WTC11 (cell line): Measurements from ENCODE around the gene TST. TPM values are rescaled to one million over a fixed set of nuclear protein-coding genes. Genes with fewer than 3 reads are reported as not detected.
A peak's percentile ranks its signal among the peaks of the same experiment; 100 is the strongest.

Experiments
- ATAC-seq: fragments of 200-7000 bp; cut with Tn5 transposase; 2 replicates; pipeline ENCODE4 v1.10.0; 2021; ENCODE audit warnings: mild to moderate bottlenecking, moderate library complexity
- CTCF ChIA-PET: fragments of 300-600 bp; sonication (Branson Sonifier 250); formaldehyde crosslinking; loops from one replicate; lab custom pipeline; 2021; ENCODE audit warnings: antibody characterized with exemption; lab: Charles Lee
- POLR2A ChIA-PET: fragments of 350-600 bp; sonication (Branson Sonifier 250); formaldehyde crosslinking; loops from one replicate; lab custom pipeline; 2021; ENCODE audit warnings: antibody characterized with exemption; lab: Charles Lee
- DNase-seq: peaks from one replicate; pipeline ENCODE4 v3.0.0; 2021; ENCODE audit warnings: low spot score
- H3K27ac Mint-ChIP-seq: 2 replicates; pipeline ENCODE4 v1.8.0; 2021; ENCODE audit warnings: mixed read lengths
- H3K27me3 Mint-ChIP-seq: 2 replicates; pipeline ENCODE4 v1.8.0; 2021; ENCODE audit warnings: low read depth, mild to moderate bottlenecking, moderate library complexity, mixed read lengths
- H3K36me3 Mint-ChIP-seq: 2 replicates; pipeline ENCODE4 v1.8.0; 2021; ENCODE audit warnings: mixed read lengths
- H3K4me1 Mint-ChIP-seq: 2 replicates; pipeline ENCODE4 v1.8.0; 2022; ENCODE audit warnings: mixed read lengths
- H3K4me3 Mint-ChIP-seq: 2 replicates; pipeline ENCODE4 v1.8.0; 2021; ENCODE audit warnings: mild to moderate bottlenecking, moderate library complexity, mixed read lengths
- H3K9me3 Mint-ChIP-seq: 2 replicates; pipeline ENCODE4 v1.8.0; 2021; ENCODE audit warnings: mixed read lengths
- ARID4B ChIP-seq: sonication (generic); formaldehyde crosslinking; IDR thresholded peaks from 2 replicates; pipeline ENCODE4 v1.8.0; 2023; ENCODE audit warnings: missing genetic modification reagents, mild to moderate bottlenecking, borderline replicate concordance
- ATF3 ChIP-seq: sonication (generic); formaldehyde crosslinking; conservative IDR thresholded peaks from 2 replicates; pipeline ENCODE4 v1.8.1; 2022; ENCODE audit warnings: mild to moderate bottlenecking, missing genetic modification reagents
- CREB1 ChIP-seq: sonication (generic); formaldehyde crosslinking; IDR thresholded peaks from 2 replicates; pipeline ENCODE4 v1.8.0; 2023; ENCODE audit warnings: mild to moderate bottlenecking, missing genetic modification reagents
- CTCF ChIP-seq: fragments of 200-600 bp; IDR thresholded peaks from 2 replicates; pipeline ENCODE4 v1.8.0; 2022; ENCODE audit warnings: antibody characterized with exemption
- ELF4 ChIP-seq: sonication (generic); formaldehyde crosslinking; IDR thresholded peaks from 2 replicates; pipeline ENCODE4 v1.8.1; 2022; ENCODE audit warnings: low read depth, mild to moderate bottlenecking, moderate library complexity, missing genetic modification reagents
- FOXP4 ChIP-seq: sonication (generic); formaldehyde crosslinking; IDR thresholded peaks from 2 replicates; pipeline ENCODE4 v1.8.0; 2022; ENCODE audit warnings: mild to moderate bottlenecking, missing genetic modification reagents
- MAX ChIP-seq: sonication (generic); formaldehyde crosslinking; IDR thresholded peaks from 2 replicates; pipeline ENCODE4 v1.8.0; 2022; ENCODE audit warnings: mild to moderate bottlenecking, missing genetic modification reagents
- SMAD3 ChIP-seq: sonication (generic); formaldehyde crosslinking; IDR thresholded peaks from 2 replicates; pipeline ENCODE4 v1.8.0; 2022; ENCODE audit warnings: missing genetic modification reagents, mild to moderate bottlenecking, borderline replicate concordance
- SP1 ChIP-seq: sonication (generic); formaldehyde crosslinking; conservative IDR thresholded peaks from 2 replicates; pipeline ENCODE4 v1.8.1; 2022; ENCODE audit warnings: missing genetic modification reagents
- ZMAT4 ChIP-seq: fragments of 250-450 bp; sonication (Bioruptor Pico); IDR thresholded peaks from 2 replicates; pipeline ENCODE4 v1.9.0; 2021; ENCODE audit warnings: mild to moderate bottlenecking
- ZNF416 ChIP-seq: fragments of 250-450 bp; sonication (Bioruptor Pico); IDR thresholded peaks from 2 replicates; pipeline ENCODE4 v1.9.0; 2021; ENCODE audit warnings: mild to moderate bottlenecking, inconsistent platforms
- ZNF532 ChIP-seq: fragments of 250-450 bp; sonication (Bioruptor Pico); IDR thresholded peaks from 2 replicates; pipeline ENCODE4 v1.9.0; 2021; ENCODE audit warnings: mild to moderate bottlenecking, borderline replicate concordance
- ZNF671 ChIP-seq: fragments of 250-450 bp; sonication (Bioruptor Pico); IDR thresholded peaks from 2 replicates; pipeline ENCODE4 v1.8.0; 2021; ENCODE audit warnings: mild to moderate bottlenecking
- ZSCAN18 ChIP-seq: fragments of 250-450 bp; sonication (Bioruptor Pico); IDR thresholded peaks from 2 replicates; pipeline ENCODE4 v2.1.2; 2022; ENCODE audit warnings: mild to moderate bottlenecking, moderate library complexity
- total RNA-seq: library from RNA; stranded (reverse); gene quantifications from 3 replicates; pipeline ENCODE4 v1.2.3, GENCODE V29; 2021

The TST gene
- total RNA-seq, 1 experiment from 2014 or later = 24.4 TPM

GRCh38 chr22:36977947-36978660 is 41.1 kb downstream of the TST start (continued):
- TF ChIP-seq MAX (CRISPR knock-in tag) (no peak), ARID4B (CRISPR knock-in tag) (no peak)

- ChIA-PET POLR2A (interaction anchor here (0.6 to 1.7 kb wide), 2 partner anchors 121 to 429 kb away, joined by 3 to 4 read pairs; no protein-coding TSS in a partner anchor), CTCF (interaction anchor here (0.6 to 3.4 kb wide), 92 partner anchors 9 to 509 kb away, joined by 3 to 66 read pairs (median 5); partner anchors contain the start of genes CACNG2, IFT27, IL2RB and KCTD17)
- Mint-ChIP-seq H3K9me3 (no peaks in the 10 kb centered on the region), H3K36me3 (no peaks in the 10 kb centered on the region), H3K27ac (peak overlapping the region; percentile 87), H3K4me1 (peaks cover 13% of the 10 kb centered on the region), H3K4me3 (peak overlapping the region; percentile 77), H3K27me3 (peaks cover 15% of the 10 kb centered on the region)
- ATAC-seq (peak; percentile 96), DNase-seq (peak; percentile 93)
- TF ChIP-seq SP1 (CRISPR knock-in tag) = peak; percentile 38; the same call in 1 of the 2 replicates
- no peak for TF ChIP-seq ZNF671
- TF ChIP-seq ATF3 (CRISPR knock-in tag) = no peak
- TF ChIP-seq ZSCAN18 = 0 out of 2 replicates have a peak, but pooled peaks have one; percentile 65
- no peak for TF ChIP-seq SMAD3 (CRISPR knock-in tag)
- no peak for TF ChIP-seq ZMAT4
- peak; percentile 43; the same call in 1 of the 2 replicates for TF ChIP-seq CTCF
- no peak for TF ChIP-seq ZNF416 (CRISPR knock-in tag)
- TF ChIP-seq CREB1 (CRISPR knock-in tag) = no peak
- no peak for TF ChIP-seq ELF4 (CRISPR knock-in tag)
- TF ChIP-seq FOXP4 (CRISPR knock-in tag) = 0 out of 2 replicates have a peak, but pooled peaks have one; percentile 53
- peak; percentile 71; the same call in 1 of the 2 replicates for TF ChIP-seq ZNF532
These were observed 41.8 kb downstream of the TST start for GRCh38 chr22:36977401-36977861.
